Sigmoid colon (tissue), 4 donors: ENCODE measurements around the gene UBR2.

ENCODE experiments used
- EP300 ChIP-seq, 4 donors: sonication (generic); formaldehyde crosslinking; IDR thresholded peaks; one replicate each; pipeline ENCODE4 v1.6.1; 2017; ENCODE audit warnings: antibody characterized with exemption in 4 of 4
- POLR2A ChIP-seq, 2 donors: fragments of 450-650 bp; IDR thresholded peaks; one replicate each; pipeline ENCODE4 v1.6.1; 2016; ENCODE audit warnings: antibody characterized with exemption in 2 of 2, mild to moderate bottlenecking in 2 of 2, moderate library complexity in 2 of 2
- POLR2AphosphoS5 ChIP-seq, 4 donors: sonication (generic); formaldehyde crosslinking; IDR thresholded peaks; one replicate each; pipeline ENCODE4 v1.6.1; 2017; ENCODE audit warnings: antibody characterized with exemption in 4 of 4
- TF ChIP-seq, protein P1 (sequence below), 4 experiments: fragments of 450-650 bp in 3 of 4; fragments of 200-600 bp in 1 of 4; IDR thresholded peaks; one replicate each; pipeline ENCODE4 v1.5.1; 2016 to 2019; ENCODE audit warnings: antibody characterized with exemption in 4 of 4, mild to moderate bottlenecking in 3 of 4, moderate library complexity in 2 of 4

DNA sequence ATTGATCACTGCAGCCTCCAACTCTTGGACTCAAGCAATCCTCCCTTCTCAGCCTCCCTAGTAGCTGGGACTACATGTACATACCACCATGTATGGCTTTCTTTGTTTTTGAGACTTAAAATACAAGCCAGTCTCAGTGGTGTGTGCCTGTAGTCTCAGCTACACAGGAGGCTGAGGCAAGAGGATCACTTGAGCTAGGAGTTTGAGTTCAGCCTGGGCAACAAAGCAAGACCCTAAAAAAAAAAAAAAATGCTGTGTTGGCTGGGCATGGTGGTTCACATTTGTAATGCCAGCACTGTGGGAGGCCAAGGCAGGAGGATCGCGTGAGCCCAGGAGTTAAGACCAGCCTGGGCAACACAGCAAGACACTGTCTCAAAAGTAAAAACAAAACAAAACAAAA lies 51.7 kb downstream of the UBR2 start:
- TF ChIP-seq POLR2AphosphoS5 (IDR thresholded peaks at IDR 0.05) = no peak
- TF ChIP-seq, protein P1, sequence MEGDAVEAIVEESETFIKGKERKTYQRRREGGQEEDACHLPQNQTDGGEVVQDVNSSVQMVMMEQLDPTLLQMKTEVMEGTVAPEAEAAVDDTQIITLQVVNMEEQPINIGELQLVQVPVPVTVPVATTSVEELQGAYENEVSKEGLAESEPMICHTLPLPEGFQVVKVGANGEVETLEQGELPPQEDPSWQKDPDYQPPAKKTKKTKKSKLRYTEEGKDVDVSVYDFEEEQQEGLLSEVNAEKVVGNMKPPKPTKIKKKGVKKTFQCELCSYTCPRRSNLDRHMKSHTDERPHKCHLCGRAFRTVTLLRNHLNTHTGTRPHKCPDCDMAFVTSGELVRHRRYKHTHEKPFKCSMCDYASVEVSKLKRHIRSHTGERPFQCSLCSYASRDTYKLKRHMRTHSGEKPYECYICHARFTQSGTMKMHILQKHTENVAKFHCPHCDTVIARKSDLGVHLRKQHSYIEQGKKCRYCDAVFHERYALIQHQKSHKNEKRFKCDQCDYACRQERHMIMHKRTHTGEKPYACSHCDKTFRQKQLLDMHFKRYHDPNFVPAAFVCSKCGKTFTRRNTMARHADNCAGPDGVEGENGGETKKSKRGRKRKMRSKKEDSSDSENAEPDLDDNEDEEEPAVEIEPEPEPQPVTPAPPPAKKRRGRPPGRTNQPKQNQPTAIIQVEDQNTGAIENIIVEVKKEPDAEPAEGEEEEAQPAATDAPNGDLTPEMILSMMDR (IDR thresholded peaks at IDR 0.05) = no peak
- no peak for TF ChIP-seq POLR2A (IDR thresholded peaks at IDR 0.05)
- TF ChIP-seq EP300 (IDR thresholded peaks at IDR 0.05) = no peak
